HEK293T (cell line): ENCODE measurements around the gene CAPS.

Experiments
- FOXA1 ChIP-seq: fragments of 450-650 bp; IDR thresholded peaks from 2 replicates; pipeline ENCODE4 v1.6.1; 2016; ENCODE audit warnings: mild to moderate bottlenecking
- L3MBTL2 ChIP-seq: fragments of 450-650 bp; conservative IDR thresholded peaks from 2 replicates; pipeline ENCODE4 v1.6.1; 2016; ENCODE audit warnings: mild to moderate bottlenecking
- PKNOX1 ChIP-seq: fragments of 450-650 bp; IDR thresholded peaks from 2 replicates; pipeline ENCODE4 v1.6.1; 2016
- SUZ12 ChIP-seq: fragments of 450-650 bp; IDR thresholded peaks from 2 replicates; pipeline ENCODE4 v1.6.1; 2016; ENCODE audit warnings: mild to moderate bottlenecking

- no peak for TF ChIP-seq FOXA1
- no peak for TF ChIP-seq PKNOX1
- TF ChIP-seq SUZ12 = no peak
- TF ChIP-seq L3MBTL2 = no peak
Observed at GRCh38 chr19:5916181-5916708, 2.2 kb downstream of the CAPS start.
